BE2C (cell line): ENCODE results near the gene KCNQ2.

Experiments used
- DNase-seq: peaks from one replicate; pipeline ENCODE4 v3.0.0-alpha.2; 2020
- H3K27me3 ChIP-seq: fragments of 250-450 bp; sonication (Bioruptor Pico); 2 replicates; pipeline ENCODE4 v1.5.1; 2020; ENCODE audit warnings: mild to moderate bottlenecking
- H3K36me3 ChIP-seq: fragments of 250-450 bp; sonication (Bioruptor Pico); 2 replicates; pipeline ENCODE4 v1.5.1; 2020; ENCODE audit warnings: mild to moderate bottlenecking
- H3K4me1 ChIP-seq: fragments of 250-450 bp; sonication (Bioruptor Pico); 2 replicates; pipeline ENCODE4 v1.5.1; 2020
- H3K4me3 ChIP-seq: 2 replicates; pipeline ENCODE4 v1.5.1; 2011; ENCODE audit warnings: low read depth, low read length
- H3K9me3 ChIP-seq: fragments of 250-450 bp; sonication (Bioruptor Pico); 2 replicates; pipeline ENCODE4 v1.5.1; 2020
- CTCF ChIP-seq: IDR thresholded peaks from 2 replicates; pipeline ENCODE4 v1.5.1; 2012; ENCODE audit warnings: mild to moderate bottlenecking, low read depth, low read length

Gene KCNQ2

GRCh38 chr20:63417097-63417737 lies 55.2 kb downstream of the KCNQ2 start:
- no peak for TF ChIP-seq CTCF
- H3K4me1 ChIP-seq, result no peaks in the 10 kb centered on the region
- H3K36me3 ChIP-seq, result no peaks in the 10 kb centered on the region

GRCh38 chr20:63416631-63417030 lies 55.8 kb downstream of the KCNQ2 start:
- peak; percentile 46 for DNase-seq
- no peak for TF ChIP-seq CTCF
- no peaks in the 10 kb centered on the region for H3K36me3 ChIP-seq
- H3K4me3 ChIP-seq, result no peak overlapping the region
- H3K9me3 ChIP-seq, result no peaks in the 10 kb centered on the region
- H3K4me1 ChIP-seq, result no peaks in the 10 kb centered on the region
- peaks cover 36% of the 10 kb centered on the region for H3K27me3 ChIP-seq

More at GRCh38 chr20:63417097-63417737, 55.2 kb downstream of the KCNQ2 start:
- no peak for DNase-seq
- Histone ChIP-seq H3K4me3 (no peak overlapping the region), H3K27me3 (peaks cover 36% of the 10 kb centered on the region), H3K9me3 (no peaks in the 10 kb centered on the region)

- Histone ChIP-seq H3K36me3 (no peaks in the 10 kb centered on the region), H3K4me1 (no peaks in the 10 kb centered on the region), H3K4me3 (no peak overlapping the region), H3K27me3 (peaks cover 30% of the 10 kb centered on the region), H3K9me3 (no peaks in the 10 kb centered on the region)
- TF ChIP-seq CTCF, result no peak
- DNase-seq, result no peak
These were observed 56.6 kb downstream of the KCNQ2 start for GRCh38 chr20:63415647-63416391.

- peaks cover 27% of the 10 kb centered on the region for H3K27me3 ChIP-seq
- no peaks in the 10 kb centered on the region for H3K4me1 ChIP-seq
- no peak for TF ChIP-seq CTCF
- DNase-seq, result no peak
- no peak overlapping the region for H3K4me3 ChIP-seq
- H3K36me3 ChIP-seq, result no peaks in the 10 kb centered on the region
- no peaks in the 10 kb centered on the region for H3K9me3 ChIP-seq
These were observed 57.6 kb downstream of the KCNQ2 start for GRCh38 chr20:63414720-63415430.

GRCh38 chr20:63413963-63414684 lies 58.3 kb downstream of the KCNQ2 start:
- H3K4me1 ChIP-seq, result no peaks in the 10 kb centered on the region
- H3K9me3 ChIP-seq, result no peaks in the 10 kb centered on the region
- no peak for TF ChIP-seq CTCF
- no peak overlapping the region for H3K4me3 ChIP-seq
- DNase-seq, result no peak
- H3K27me3 ChIP-seq, result peaks cover 24% of the 10 kb centered on the region
- no peaks in the 10 kb centered on the region for H3K36me3 ChIP-seq
